ENCODE measurements around the gene SMCHD1.

GRCh38 chr18:2662990-2663389 is 7.5 kb downstream of the SMCHD1 start:
- no peak for TF ChIP-seq PKNOX1 (IDR thresholded peaks at IDR 0.05)
- no peak for TF ChIP-seq FOXM1 (IDR thresholded peaks at IDR 0.05; ENCODE audit: borderline replicate concordance)

Measured in HEK293T (cell line).